ENCODE measurements around the gene EEFSEC.

GRCh38 chr3:128201158-128201755 lies 48.0 kb downstream of the EEFSEC start:
- TF ChIP-seq EZH2 (IDR thresholded peaks at IDR 0.05; ENCODE audit: insufficient read depth, poor library complexity, severe bottlenecking): no peak
- no peak for TF ChIP-seq EZH2phosphoT487 (IDR thresholded peaks at IDR 0.05; ENCODE audit: insufficient read depth, low read depth)

All from GM23248 (cell line).